Measurements from ENCODE around the gene NECAB3.

NECAB3 gene

DNA sequence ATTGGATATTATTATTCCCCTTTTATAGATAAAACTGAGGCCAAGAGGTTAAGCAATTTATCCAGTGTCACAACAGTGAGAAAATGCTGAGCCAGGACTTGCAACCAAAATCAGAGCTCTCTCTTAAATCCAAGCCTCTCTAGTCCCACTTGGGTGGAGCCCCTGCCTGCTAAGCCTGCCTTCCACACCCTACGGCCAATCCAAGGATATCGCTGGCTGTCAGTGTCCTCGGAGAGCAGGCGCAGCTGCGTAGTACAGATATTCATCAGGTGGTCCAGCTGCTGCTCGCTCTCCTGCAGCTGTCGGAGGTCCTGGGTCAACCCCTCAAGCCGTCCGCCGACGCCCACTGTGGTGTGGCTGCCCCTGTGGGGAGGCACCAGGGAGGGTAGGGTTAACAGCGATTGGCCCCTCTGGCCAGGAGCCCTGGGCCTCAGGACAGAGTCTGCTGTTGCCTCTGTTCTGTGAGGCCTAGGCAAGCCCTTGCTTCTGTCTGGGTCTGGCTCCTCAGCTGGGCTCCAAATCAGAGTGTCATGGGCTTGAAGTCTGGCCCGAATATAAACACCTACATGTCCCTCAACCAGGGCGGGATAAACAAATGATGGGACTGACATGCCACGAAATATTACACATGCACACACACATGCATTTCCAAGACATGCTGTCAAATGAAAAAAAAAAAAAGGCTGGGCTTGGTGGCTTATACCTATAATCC is 3.9 kb upstream of the NECAB3 start:
- no peak for DNase-seq (ENCODE audit: low read depth)

DNA sequence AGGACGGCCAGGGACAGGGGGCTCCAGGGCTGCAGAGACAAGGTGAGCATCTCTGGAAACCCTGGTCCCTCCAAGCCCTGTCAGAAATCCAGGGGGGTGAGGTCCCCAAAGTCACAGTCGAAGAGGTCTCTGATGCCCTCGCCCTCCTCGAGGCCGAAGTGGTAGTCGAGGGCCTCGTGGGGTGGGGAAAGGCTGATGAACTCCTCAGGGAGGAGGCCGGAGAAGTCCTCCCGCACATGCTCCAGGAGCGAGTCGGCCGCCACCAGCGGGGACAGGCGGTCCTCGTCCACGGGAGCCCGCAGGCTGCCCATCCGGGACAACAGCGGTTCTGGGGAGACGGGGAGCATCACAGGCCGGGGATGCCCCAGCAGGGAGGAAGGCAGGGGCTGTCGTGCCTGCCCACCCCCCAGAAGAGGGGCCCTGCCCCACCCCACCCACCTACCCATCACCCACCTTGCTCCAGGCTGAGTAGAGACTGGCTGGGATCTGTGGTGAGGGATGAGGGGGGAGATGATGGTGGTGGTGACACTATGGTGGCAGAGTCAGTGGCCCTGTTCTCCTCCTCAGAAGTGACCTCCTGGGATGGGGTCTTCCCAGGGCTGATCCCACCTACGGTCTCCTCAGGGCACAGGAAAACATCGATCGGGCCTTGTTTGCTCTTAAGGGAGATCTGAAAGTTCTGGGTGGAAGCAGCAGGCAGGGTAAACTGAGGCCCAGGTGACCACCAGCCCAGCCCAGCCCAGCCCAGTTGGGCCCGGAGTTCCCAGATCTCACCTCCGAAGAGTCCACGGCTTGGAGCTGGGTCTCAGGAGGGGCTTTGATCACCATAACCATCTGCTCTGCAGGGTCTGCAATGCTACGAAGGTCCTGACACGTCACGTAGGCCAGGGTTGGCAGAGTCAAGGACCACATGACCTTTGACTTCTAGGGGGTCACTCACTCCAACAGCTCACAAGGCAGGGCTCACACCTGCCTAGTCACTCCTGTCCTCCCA is 2.7 kb upstream of the NECAB3 start:
- DNase-seq (ENCODE audit: low read depth): no peak

DNA sequence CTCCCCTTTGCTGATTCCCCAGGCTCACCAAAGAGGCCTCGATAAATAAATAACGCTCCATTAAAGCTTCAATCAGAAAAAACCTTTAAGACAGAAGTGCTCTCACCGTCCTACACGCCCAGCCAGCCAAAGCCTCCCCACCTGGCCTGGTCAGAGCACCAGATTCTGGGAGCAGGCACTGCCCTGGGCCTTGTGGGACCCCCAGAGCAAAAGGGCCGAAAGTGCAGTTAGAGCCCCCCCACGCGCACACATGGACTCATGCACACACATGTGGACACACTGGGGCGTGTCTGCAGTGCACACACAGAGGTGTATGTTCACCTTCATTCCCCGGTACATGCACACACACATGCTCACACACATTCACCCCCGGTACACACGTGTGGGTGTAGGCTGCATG is 1.9 kb upstream of the NECAB3 start:
- no peak for DNase-seq (ENCODE audit: low read depth)

DNA sequence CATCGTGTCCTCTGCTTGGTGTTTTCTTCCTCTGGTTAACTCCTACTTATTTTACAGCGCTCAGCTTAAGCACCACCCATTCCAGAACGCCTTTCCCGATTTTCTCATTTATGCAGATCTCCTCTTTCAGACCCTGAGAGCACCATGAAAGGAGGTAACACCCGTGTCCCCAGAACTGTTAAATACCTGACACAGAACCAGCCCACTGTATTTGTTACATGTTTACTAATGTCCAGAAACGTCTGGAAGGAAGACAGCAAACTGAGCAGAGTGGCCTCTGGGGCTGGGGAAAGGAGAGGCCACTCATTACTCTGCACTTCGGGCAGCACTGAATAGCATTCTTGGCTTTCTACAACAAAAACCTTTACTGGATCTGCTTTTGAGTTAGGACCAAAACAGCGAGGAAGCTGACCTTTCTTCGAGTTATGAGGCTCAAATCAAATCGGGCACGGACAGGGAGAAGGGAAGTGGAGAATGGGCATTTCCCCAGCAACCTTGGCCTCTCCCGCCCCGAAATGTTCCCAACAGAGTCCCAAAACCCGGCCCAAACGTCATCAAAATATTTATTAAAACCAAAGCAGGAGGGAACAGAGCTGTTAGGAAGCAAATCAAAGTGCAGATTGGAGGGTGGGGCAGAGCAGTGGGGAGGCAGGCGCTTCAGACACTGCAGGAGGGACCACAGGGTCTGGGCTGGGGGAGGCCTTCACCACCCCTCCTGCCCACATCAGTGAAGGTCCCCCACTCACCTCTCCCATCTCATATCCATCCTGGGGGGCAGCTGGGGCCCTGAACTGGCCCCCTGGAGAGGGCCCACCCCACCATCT is 1.1 kb upstream of the NECAB3 start:
- no peak for DNase-seq (ENCODE audit: low read depth)

DNA sequence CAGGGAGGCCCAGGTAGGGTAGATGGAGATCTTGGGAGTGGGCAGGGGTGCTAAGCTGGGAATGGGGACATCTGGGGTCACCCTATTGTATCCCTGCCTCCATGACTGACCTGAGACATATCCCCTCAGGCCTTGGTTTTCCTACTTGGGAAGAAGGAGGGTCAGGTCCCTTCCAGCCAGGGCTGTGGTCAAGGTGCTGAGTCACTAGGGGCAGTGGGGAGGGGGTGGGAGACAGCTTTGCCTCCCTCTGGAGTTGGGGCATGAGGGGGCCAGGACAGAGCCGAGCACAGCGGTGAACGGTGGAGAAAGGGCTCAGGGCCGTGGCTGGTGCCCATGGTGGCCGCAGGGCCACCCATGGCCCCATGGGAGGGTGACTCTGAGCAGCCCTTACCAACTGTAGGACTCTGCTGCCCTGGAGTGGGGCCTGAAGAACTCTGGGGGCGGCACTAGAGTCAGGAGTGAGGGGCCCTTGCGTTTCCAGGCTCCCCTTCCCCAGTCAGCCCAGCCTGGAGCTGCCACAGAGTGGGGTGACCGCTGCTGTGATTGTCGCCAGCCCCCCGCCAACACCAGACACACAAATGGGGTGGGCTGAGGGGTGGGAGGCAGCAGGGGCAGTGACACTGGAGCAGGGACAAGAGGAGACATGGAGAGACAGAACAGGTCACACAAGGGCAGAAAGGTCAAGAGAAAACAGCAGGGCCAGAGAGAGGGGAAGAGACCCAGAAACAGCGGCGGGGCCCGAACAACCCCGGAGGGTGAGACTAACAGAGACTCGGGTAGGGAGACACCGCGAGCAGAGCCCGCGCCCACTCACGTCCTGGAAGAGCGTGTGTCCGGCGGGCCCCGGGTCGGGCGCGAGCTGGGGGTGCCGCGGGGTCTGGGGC is 576 bp downstream of the NECAB3 start:
- DNase-seq (ENCODE audit: low read depth): no peak

DNA sequence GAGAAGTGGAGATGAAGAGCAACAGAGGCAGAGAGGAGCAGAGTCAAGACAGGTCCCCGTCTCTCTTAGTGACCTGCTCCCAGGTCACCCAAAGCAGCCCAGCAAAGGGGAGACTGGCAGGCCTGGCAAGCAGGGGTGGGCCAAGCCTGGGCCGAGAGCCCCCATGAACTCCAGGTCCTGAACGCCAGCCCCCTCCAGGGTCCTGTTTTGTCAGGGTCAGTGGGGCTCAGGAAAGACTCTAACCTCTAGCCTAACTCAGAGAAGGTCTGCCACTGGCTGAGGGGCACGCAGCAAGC is 1.2 kb downstream of the NECAB3 start:
- no peak for DNase-seq (ENCODE audit: low read depth)

DNA sequence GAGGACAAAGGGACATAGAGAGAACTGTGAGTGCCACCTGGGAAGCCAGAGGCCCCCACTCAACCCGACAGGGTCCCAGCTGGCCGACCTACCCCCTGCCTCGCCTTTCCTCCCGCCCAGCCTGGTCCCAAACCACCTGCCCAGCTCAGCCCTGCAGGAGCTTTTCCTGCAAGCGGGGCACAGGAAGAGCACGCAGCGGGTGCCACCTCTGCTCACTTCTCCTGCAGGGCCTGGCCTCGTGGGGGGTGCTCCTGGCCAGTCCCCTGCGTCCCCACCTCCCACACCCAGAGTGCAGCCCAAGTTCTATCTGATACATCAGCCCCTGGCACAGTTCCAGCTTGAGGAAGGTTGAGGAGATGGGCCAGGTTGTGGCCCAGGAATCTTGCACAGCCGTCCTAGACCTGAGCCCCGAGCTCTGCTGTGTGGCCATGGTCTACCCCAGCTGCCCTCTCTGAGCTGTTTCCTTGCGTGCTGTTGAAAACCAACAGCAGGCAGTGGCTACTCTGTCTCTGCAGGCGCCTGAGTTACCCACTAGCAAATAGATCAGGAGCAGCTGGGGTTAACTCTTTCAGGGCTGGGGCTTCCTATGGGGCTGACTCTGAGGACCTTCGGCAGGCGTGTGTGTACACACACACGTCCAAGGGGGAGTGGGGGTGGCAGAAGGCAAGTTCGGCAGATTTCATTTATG is 1.7 kb downstream of the NECAB3 start:
- no peak for DNase-seq (ENCODE audit: low read depth)

DNA sequence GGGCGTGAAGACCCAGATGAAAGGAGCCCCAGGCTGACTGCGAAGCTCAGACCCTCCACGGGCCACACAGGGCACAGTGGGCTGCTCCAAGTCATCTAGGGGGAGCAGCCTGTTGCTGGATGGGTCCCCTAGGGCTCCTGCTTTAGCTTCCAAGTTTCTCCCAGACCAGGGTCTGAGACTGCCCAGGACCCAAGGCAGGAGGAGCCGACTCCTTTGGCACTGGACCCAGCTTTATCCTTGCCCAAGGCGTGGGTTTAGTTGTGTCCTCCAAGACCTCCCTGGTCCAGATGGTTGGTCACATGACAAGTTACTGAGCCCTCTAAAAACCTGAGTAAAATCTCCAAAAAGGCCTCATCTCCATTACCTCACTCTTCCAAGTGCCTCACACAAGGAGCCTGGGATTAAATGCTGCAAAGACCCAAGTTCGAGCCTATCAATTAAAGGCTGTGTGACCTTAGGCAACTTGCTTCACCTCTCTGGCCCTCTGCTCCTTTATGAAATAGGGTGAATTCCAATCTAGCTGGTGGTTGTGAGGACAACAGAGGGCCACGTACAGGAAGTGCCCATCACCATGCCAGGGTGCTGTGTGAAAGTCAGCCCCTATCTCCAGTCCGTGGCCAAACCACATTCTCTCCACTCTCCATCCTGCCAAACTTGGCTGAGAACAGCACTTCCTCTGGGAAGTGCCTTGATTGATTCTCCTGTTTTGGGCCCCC is 2.5 kb downstream of the NECAB3 start:
- no peak for DNase-seq (ENCODE audit: low read depth)

DNA sequence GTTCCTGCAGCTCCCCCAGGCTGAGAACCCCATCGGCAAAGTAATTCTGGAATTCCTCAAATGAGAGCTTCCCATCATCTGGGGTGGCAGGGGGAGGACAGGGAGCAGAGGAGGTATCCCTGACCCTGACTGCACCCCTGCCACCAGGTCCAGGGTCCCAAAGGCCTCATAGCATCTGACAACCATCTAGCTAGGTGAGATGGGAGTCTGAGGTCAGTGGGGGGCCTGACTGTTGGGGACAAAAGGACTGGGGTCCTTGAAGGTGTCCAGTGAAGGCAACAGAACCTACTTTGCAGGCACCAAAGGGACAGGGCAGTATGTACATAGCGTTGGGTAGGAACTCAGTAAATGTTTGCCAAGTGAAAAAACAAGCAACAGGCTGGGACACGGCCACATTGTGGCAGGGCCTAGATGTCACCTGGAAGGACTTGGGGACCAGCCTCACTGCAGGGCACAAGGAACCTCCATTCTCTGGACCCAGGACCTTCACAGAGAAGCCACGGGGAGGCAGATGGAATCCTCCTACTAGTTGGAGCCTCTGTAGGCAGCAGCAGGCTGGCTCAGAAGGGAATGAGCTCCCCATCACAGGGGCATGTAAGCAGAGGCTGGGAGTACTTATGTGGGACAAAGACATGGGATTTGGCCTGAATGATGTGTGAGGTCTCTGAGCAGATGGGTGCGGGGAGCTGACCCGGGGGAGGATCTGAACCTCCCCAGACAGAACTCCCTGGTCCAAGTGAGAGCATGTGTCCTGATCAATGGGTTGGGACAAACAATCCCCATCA is 3.3 kb downstream of the NECAB3 start:
- no peak for DNase-seq (ENCODE audit: low read depth)

DNA sequence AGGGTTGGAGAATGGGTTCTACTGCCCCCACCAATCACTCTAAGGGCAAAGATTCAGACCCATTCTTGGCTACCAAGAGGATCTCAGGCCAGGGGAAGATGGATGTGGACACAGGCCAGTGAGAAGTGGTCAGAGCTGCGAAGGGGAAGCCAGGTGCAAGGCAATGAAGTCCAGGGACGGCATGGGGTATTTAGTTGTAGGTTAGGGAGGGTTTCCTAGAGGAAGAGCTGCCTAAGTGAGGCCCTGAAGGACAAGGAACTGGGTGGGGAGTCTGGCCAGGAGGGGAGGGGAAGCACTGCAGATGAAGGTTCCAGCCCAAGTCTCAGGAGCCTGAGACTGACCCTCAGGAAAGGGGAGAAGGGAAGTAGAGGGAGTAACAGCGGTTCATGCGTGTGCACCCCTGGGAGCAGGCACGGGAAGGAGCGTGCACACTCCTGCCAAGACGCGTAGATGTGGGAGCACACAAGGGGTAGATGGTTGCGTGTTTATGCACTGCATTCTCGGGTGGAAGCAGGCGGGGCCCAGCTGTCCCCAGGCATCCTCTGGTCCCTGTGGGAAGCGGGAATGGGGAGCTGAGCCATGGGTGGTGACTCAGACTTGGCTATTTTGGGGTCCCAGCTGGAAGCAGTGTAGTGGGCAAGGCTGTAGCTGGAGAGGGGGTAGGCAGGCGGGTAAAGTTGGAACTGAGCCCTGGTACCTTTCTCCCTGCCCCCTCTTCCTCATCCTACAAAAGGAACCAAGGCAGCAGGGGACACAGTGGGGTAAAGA is 4.2 kb downstream of the NECAB3 start:
- DNase-seq (ENCODE audit: low read depth): no peak

DNA sequence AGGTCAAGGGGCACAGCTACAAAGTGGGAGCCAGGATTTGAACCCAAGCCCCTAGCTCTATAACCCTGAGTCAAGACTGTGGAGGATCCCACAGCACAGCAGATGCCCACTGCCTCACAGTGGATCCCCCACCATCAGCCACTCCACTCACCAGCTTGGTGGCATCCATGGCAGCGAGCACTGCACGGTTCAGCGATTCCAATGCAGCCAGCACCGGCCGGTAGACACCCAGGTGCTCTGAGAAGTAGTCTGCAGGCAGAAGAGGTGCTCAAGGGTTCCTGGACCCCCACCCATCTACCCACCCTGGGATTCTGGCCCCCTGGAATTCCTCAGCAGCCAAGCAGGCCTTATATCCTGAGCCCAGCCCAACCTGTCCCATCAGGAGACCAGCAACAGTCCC is 5.0 kb downstream of the NECAB3 start:
- no peak for DNase-seq (ENCODE audit: low read depth)

DNA sequence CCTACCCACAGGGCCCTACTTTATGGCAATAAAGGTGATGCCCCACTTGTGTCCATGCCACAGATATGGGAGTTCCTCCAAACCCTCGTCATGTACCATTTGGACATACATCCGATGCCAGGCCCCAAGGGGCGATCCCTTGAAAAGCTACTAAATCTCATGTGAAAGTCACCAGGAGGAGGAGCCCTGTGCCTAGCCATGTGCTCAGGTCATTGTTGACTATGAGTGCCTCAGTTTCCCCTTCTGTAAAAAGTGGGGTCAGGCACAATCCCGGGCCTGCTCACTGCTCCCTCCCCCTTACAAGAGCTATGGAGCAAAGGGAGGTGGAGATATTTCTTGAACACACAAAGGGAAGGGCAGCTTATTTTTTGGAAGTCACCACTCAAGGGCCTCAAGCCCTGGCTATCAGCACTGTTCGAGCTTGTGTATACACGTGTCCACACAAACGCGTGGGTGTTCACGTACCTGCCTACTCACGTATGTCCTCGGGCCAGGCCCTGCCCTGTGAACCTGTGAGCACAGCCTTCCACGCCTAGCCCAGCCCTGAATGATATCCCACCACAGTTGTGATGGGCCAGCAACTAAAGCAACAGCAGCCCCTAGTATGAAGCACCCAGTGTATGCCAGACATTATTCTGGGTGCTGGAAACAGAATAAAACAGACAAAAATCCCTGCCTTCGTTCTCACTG is 5.6 kb downstream of the NECAB3 start:
- no peak for DNase-seq (ENCODE audit: low read depth)

DNA sequence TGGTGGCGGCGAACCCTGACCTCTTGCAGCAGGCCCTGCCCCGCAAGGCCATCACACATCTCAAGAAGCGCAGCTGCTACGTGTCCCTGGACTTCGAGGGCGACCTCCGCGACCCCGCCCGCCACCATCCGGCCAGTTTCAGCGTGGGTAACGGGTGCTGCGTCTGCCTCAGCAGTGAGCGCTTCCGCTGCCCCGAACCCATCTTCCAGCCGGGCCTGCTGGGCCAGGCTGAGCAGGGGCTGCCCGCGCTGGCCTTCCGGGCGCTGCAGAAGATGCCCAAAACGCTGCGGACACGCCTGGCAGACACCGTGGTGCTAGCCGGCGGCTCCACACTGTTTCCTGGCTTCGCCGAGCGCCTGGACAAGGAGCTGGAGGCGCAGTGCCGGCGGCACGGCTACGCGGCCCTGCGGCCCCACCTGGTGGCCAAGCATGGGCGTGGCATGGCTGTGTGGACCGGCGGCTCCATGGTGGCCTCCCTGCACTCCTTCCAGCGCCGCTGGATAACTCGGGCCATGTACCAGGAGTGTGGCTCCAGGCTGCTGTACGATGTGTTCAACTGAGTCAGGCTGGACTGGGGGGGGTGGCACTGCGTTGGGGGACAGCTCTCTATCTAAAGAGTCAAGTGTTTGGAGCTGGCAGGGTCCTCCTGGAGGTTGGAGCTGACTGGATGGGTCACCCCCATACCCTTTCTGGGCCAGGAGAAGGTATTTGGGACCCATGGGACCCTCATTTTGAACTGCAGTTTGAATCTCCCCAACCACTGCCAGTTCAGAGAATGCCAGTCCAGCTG is 6.4 kb downstream of the NECAB3 start:
- peak; percentile 60 for DNase-seq (ENCODE audit: low read depth)

DNA sequence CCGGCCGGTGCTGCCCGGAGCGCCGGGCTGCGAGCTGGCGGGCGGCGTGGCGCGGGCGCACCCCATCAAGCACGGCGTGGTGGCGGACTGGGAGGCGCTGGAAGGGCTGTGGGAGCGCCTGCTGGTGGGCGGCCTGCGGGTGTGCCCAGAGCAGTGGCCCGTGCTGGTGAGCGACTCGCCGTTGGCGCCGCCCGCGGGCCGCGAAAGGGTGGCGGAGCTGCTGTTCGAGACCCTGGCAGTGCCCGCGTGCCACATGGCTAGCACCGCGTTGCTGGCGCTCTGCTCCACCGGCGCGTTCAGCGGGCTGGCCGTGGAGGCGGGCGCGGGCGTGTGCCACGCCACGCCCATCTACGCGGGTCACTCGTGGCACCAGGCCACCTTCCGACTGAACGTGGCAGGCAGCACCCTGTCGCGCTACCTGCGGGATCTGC is 7.0 kb downstream of the NECAB3 start:
- DNase-seq (ENCODE audit: low read depth): no peak

DNA sequence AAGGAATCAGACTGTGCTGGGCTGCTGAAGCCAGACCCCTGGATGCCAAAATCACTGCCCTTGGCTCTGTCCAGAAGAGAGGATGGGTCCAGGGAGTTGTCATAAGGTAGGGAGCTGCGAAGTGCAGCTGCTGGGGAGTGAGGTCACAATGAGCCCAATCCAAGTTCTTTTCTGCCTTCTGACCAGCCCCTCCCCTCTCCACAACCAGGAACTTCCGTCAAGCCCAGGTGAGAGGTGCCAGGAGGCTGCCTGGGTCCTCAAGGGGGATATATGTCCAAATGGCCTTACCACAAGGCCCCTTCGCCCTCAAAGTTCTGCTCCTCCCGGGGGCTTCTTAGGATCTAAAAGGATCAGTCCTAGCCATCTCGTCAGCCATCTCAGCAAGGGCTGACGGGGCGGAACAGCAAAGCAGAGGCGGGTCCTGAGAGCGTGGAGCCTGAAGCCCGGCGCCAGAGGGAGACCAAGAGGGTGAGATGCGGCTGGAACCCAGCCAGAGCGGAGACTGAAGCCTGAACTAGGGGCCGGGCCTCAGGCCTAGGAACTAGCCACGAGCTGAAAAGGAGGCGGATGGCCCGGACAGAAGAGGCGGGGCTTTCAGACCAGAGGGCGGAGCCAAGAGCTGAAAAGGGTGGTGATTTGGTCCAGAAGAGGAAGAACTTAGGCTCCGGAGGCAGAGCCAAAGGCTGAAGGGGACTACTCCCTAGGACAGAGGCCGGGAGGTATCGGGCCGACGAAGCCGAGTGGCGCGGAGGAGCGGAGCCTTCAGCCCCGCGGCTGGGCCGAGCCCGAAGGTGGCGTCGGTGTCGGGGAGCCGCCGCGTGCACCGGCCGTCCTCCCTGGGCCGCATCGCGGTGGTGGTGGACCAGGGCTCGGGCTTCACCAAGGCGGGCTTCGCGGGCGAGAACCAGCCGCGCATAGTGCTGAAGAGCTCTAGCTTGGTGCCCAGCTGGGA is 7.7 kb downstream of the NECAB3 start, which contains the start of gene ACTL10:
TSS of gene ACTL10 (plus strand) at position 651 of the 952 bp plus-strand sequence. CDS start 555 bp downstream, outside the sequence.
- peak; percentile 61 for DNase-seq (ENCODE audit: low read depth)

DNA sequence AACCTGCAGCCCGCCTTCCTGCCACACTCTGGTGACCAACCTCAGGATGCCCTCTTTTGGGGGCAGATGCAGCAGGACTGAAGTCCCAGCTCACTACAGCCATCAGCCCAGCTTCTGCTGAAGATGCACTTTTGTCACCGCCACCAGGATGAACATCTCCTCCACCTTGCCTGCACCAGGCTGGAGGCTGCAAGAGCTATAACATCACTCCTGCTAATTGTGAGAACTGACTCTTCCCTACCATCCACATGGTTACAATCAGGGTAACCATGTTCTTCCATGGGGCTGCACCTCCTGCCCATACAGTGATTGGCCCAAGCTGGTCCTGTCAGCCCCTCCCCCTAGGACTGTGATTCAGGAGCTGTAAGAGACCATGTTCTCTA is 9.5 kb downstream of the NECAB3 start:
- no peak for DNase-seq (ENCODE audit: low read depth)
